ENCODE results near the gene APEH.

- TF ChIP-seq MXI1 (IDR thresholded peaks at IDR 0.05; ENCODE audit: borderline replicate concordance, low read depth, low read length) (no peak), SMC3 (IDR thresholded peaks at IDR 0.05; ENCODE audit: low read depth, low read length) (0 out of 2 replicates have a peak, but pooled peaks have one; percentile 17), RAD21 (IDR thresholded peaks at IDR 0.05; ENCODE audit: low read length) (peak; percentile 38), CEBPB (IDR thresholded peaks at IDR 0.05; ENCODE audit: low read depth, low read length) (no peak), POLR2A (IDR thresholded peaks at IDR 0.05; ENCODE audit: low read depth, low read length) (peak; percentile 53; the same call in 1 of the 2 replicates), NFE2L2 (IDR thresholded peaks at IDR 0.05; ENCODE audit: low read depth, low read length) (no peak), RCOR1 (IDR thresholded peaks at IDR 0.05; ENCODE audit: insufficient replicate concordance, low read length) (no peak), FOS (IDR thresholded peaks at IDR 0.05; ENCODE audit: low read depth, low read length) (no peak), BHLHE40 (IDR thresholded peaks at IDR 0.05; ENCODE audit: low read depth, low read length) (no peak), RFX5 (IDR thresholded peaks at IDR 0.05; ENCODE audit: low read depth, low read length) (no peak), CHD1 (IDR thresholded peaks at IDR 0.05; ENCODE audit: low read depth, low read length) (no peak)
- TF ChIP-seq, protein P1, sequence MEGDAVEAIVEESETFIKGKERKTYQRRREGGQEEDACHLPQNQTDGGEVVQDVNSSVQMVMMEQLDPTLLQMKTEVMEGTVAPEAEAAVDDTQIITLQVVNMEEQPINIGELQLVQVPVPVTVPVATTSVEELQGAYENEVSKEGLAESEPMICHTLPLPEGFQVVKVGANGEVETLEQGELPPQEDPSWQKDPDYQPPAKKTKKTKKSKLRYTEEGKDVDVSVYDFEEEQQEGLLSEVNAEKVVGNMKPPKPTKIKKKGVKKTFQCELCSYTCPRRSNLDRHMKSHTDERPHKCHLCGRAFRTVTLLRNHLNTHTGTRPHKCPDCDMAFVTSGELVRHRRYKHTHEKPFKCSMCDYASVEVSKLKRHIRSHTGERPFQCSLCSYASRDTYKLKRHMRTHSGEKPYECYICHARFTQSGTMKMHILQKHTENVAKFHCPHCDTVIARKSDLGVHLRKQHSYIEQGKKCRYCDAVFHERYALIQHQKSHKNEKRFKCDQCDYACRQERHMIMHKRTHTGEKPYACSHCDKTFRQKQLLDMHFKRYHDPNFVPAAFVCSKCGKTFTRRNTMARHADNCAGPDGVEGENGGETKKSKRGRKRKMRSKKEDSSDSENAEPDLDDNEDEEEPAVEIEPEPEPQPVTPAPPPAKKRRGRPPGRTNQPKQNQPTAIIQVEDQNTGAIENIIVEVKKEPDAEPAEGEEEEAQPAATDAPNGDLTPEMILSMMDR (conservative IDR thresholded peaks at IDR 0.05; ENCODE audit: low read depth, low read length), result peak; percentile 39
- TF ChIP-seq, protein P2, sequence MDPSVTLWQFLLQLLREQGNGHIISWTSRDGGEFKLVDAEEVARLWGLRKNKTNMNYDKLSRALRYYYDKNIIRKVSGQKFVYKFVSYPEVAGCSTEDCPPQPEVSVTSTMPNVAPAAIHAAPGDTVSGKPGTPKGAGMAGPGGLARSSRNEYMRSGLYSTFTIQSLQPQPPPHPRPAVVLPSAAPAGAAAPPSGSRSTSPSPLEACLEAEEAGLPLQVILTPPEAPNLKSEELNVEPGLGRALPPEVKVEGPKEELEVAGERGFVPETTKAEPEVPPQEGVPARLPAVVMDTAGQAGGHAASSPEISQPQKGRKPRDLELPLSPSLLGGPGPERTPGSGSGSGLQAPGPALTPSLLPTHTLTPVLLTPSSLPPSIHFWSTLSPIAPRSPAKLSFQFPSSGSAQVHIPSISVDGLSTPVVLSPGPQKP (IDR thresholded peaks at IDR 0.05; ENCODE audit: borderline replicate concordance, low read depth, low read length), result no peak
- TF ChIP-seq, protein P3, sequence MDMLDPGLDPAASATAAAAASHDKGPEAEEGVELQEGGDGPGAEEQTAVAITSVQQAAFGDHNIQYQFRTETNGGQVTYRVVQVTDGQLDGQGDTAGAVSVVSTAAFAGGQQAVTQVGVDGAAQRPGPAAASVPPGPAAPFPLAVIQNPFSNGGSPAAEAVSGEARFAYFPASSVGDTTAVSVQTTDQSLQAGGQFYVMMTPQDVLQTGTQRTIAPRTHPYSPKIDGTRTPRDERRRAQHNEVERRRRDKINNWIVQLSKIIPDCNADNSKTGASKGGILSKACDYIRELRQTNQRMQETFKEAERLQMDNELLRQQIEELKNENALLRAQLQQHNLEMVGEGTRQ (IDR thresholded peaks at IDR 0.05; ENCODE audit: low read depth, low read length), result peak; percentile 28; the same call in 1 of the 2 replicates
Observed at GRCh38 chr3:49719214-49719884, 45.2 kb downstream of the APEH start, which contains the start of gene AMIGO3.
